Stimulated activated CD4-positive, alpha-beta T cell treated with anti-CD3 and anti-CD28 coated beads, Interleukin-1b, Interleukin-23, amount 100 ng/mL, for 1 hour (primary cell): Measurements from ENCODE around the gene USP12.
"Not testable (repeated sequence)": the region's sequence is repeated elsewhere in the genome, so short reads cannot be mapped to it uniquely, and the experiment has no call there.

Experiments
- DNase-seq, 2 donors: peaks; one replicate each; pipeline ENCODE4 v3.0.0-alpha.2; 2020; ENCODE audit warnings: low read depth in 2 of 2

The USP12 gene

GRCh38 chr13:27149702-27150101 lies 21.9 kb downstream of the USP12 start:
- DNase-seq: no peak

GRCh38 chr13:27148900-27149299 lies 22.7 kb downstream of the USP12 start:
- DNase-seq: no peak

GRCh38 chr13:27147530-27148170 lies 24.0 kb downstream of the USP12 start:
- DNase-seq: no peak

GRCh38 chr13:27141746-27142145 lies 29.9 kb downstream of the USP12 start:
- no peak for DNase-seq

GRCh38 chr13:27141159-27141558 lies 30.5 kb downstream of the USP12 start:
- DNase-seq: not testable (repeated sequence)

GRCh38 chr13:27140060-27140459 lies 31.6 kb downstream of the USP12 start:
- DNase-seq: no peak

- no peak for DNase-seq
Observed at GRCh38 chr13:27139565-27139964, 32.0 kb downstream of the USP12 start.

- no peak for DNase-seq
Observed at GRCh38 chr13:27138457-27139093, 33.0 kb downstream of the USP12 start.

- no peak for DNase-seq
Observed at GRCh38 chr13:27137759-27138158, 33.9 kb downstream of the USP12 start.

- DNase-seq: no peak
Observed at GRCh38 chr13:27135023-27135422, 36.6 kb downstream of the USP12 start.

- DNase-seq: no peak
Observed at GRCh38 chr13:27133889-27134288, 37.7 kb downstream of the USP12 start.

GRCh38 chr13:27132538-27132937 lies 39.1 kb downstream of the USP12 start:
- no peak for DNase-seq

GRCh38 chr13:27131906-27132305 lies 39.7 kb downstream of the USP12 start:
- no peak for DNase-seq

- DNase-seq: peak; percentile 23 to 34
Observed at GRCh38 chr13:27130979-27131623, 40.5 kb downstream of the USP12 start.

GRCh38 chr13:27130223-27130978 lies 41.2 kb downstream of the USP12 start:
- no peak for DNase-seq

- DNase-seq: no peak
Observed at GRCh38 chr13:27128825-27129627, 42.6 kb downstream of the USP12 start.

GRCh38 chr13:27126859-27127258 lies 44.8 kb downstream of the USP12 start:
- DNase-seq: no peak

- DNase-seq: no peak
Observed at GRCh38 chr13:27125357-27126282, 46.0 kb downstream of the USP12 start.

- no peak for DNase-seq
Observed at GRCh38 chr13:27124571-27124970, 47.0 kb downstream of the USP12 start.

- DNase-seq: not testable (repeated sequence)
Observed at GRCh38 chr13:27123445-27123844, 48.2 kb downstream of the USP12 start.
